CD4-positive, alpha-beta memory T cell (primary cell): ENCODE measurements around the gene SDCBP2. TPM values are rescaled to one million over a fixed set of nuclear protein-coding genes. Genes with fewer than 3 reads are reported as not detected.

Experiments
- CTCF ChIA-PET: fragments of 350-600 bp; sonication (Branson Sonifier 250); formaldehyde crosslinking; loops from one replicate; lab custom pipeline; 2021; ENCODE audit warnings: inconsistent platforms; ENCODE audit not compliant: partially characterized antibody; lab: Charles Lee
- POLR2A ChIA-PET: fragments of 350-600 bp; sonication (Branson Sonifier 250); formaldehyde crosslinking; loops from one replicate; lab custom pipeline; 2021; ENCODE audit not compliant: partially characterized antibody; lab: Charles Lee
- DNase-seq, 5 donors: peaks; one replicate each; pipeline versions ENCODE4 v3.0.0 to v3.0.0-alpha.2; 2020 to 2022; ENCODE audit warnings: mixed read lengths in 1 of 5
- H3K27ac ChIP-seq: one replicate; pipeline ENCODE4 v1.7.0; 2013; ENCODE audit warnings: low read depth, low read length
- H3K27me3 ChIP-seq: 2 replicates; pipeline ENCODE4 v1.7.0; 2013; ENCODE audit warnings: mild to moderate bottlenecking, low read length, moderate library complexity; ENCODE audit not compliant: insufficient read depth
- H3K36me3 ChIP-seq: 2 replicates; pipeline ENCODE4 v1.7.0; 2013; ENCODE audit warnings: mild to moderate bottlenecking, low read length, moderate library complexity; ENCODE audit not compliant: insufficient read depth
- H3K4me1 ChIP-seq: 2 replicates; pipeline ENCODE4 v1.7.0; 2013; ENCODE audit warnings: mild to moderate bottlenecking, low read length, moderate library complexity; ENCODE audit not compliant: insufficient read depth
- H3K4me3 ChIP-seq, 2 donors: one replicate each; pipeline ENCODE4 v1.7.0; 2013; ENCODE audit warnings: low read length in 2 of 2, mild to moderate bottlenecking in 1 of 2
- H3K9me3 ChIP-seq, 2 donors: one replicate each; pipeline ENCODE4 v1.7.0; 2013; ENCODE audit warnings: low read length in 2 of 2, control low read depth in 1 of 2; ENCODE audit not compliant: control insufficient read depth in 1 of 2
- H3K27ac Mint-ChIP-seq, 7 donors: one replicate each; pipeline ENCODE4 v1.8.0; 2020 to 2021; ENCODE audit warnings: mixed read lengths in 7 of 7, mild to moderate bottlenecking in 6 of 7, inconsistent platforms in 3 of 7, moderate library complexity in 3 of 7
- H3K27me3 Mint-ChIP-seq, 2 donors: one replicate each; pipeline ENCODE4 v1.8.0; 2020 to 2021; ENCODE audit warnings: mixed read lengths in 2 of 2
- H3K36me3 Mint-ChIP-seq, 2 donors: one replicate each; pipeline ENCODE4 v1.8.0; 2020 to 2021; ENCODE audit warnings: mixed read lengths in 2 of 2, inconsistent platforms in 1 of 2, mild to moderate bottlenecking in 1 of 2
- H3K4me1 Mint-ChIP-seq, 4 donors: one replicate each; pipeline ENCODE4 v1.8.0; 2020 to 2021; ENCODE audit warnings: mixed read lengths in 4 of 4, mild to moderate bottlenecking in 1 of 4
- H3K4me3 Mint-ChIP-seq, 8 donors: one replicate each; pipeline ENCODE4 v1.8.0; 2020 to 2021; ENCODE audit warnings: mixed read lengths in 8 of 8, mild to moderate bottlenecking in 7 of 8, moderate library complexity in 6 of 8, inconsistent platforms in 3 of 8
- H3K9me3 Mint-ChIP-seq, 8 donors: one replicate each; pipeline ENCODE4 v1.8.0; 2020 to 2021; ENCODE audit warnings: mixed read lengths in 8 of 8, mild to moderate bottlenecking in 5 of 8, inconsistent platforms in 3 of 8, moderate library complexity in 1 of 8
- intact Hi-C: fragments of 100-400 bp; cut with micrococcal nuclease; formaldehyde crosslinking; loops from one replicate; pipeline ENCODE4 v1.15.1; 2023
- polyA plus RNA-seq, 2 donors: library from polyadenylated mRNA; unstranded; fragments of 300-500 nt; fragmentation: Illumina TruSeq; gene quantifications; one replicate each; pipeline ENCODE4 v1.2.3, GENCODE V29; 2021
- total RNA-seq, 2 experiments: library from RNA; stranded (reverse); gene quantifications; one replicate each; pipeline ENCODE4 v1.2.3, GENCODE V29; 2021

The SDCBP2 gene
- total and polyA plus RNA-seq, 4 experiments from 2014 or later = 0.61 to 2.2 (median 1.2) TPM

DNA sequence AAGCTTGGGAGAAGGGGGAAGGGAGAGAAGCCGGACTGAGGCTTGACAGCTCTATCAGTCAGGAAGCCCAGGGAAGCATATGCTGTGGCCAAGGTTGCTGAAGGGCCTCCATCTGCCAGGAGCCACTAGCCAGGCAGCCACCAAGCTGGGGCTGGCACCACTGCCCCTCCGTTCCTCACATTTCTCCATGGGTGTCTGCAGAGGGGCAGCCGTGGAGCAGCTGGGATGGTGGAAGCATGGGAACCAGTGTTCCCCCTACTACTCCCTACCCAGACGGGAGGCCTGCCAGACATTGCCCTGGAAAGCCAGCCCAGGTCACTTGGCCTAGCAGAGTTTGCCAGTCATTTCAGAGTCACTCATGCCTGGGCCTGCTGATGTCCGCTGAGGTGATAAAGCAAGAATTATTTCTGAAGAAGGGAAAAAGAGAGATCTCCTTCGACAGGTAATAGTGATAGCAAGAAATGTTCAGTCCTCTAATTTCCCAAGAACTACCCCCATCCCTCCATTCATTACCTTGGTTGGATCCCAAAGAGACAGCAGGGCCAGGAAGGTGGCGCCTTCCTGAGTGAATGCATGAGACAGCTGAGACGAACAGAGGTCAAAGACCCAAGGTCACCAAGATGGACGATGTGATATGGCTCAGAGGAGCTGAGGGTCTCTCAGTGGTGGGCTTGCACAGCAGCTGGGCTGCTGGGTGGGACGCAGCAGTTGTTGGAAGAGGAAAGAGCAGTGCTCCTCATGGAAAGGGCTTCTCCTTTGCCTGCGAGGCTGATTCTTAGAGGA lies 41.0 kb downstream of the SDCBP2 start:
- Histone ChIP-seq H3K27ac (no peak overlapping the region), H3K9me3 (no peaks in the 10 kb centered on the region), H3K36me3 (no peaks in the 10 kb centered on the region), H3K27me3 (no peaks in the 10 kb centered on the region), H3K4me3 (no peak overlapping the region), H3K4me1 (peaks cover 26% of the 10 kb centered on the region)
- H3K36me3 Mint-ChIP-seq = no peaks in the 10 kb centered on the region
- POLR2A ChIA-PET = interaction anchor here (1.6 to 2.6 kb wide), 2 partner anchors 22 to 37 kb away, joined by 6 to 9 read pairs; partner anchors contain the start of gene SNPH
- H3K27me3 Mint-ChIP-seq = no peaks in the 10 kb centered on the region
- H3K4me1 Mint-ChIP-seq = peaks cover 24 to 50% (median 42%) of the 10 kb centered on the region in 4 donors
- H3K4me3 Mint-ChIP-seq = no peak overlapping the region
- no peak for DNase-seq
- intact Hi-C loops = no loop called here
- H3K9me3 Mint-ChIP-seq = no peaks in the 10 kb centered on the region
- CTCF ChIA-PET = interaction anchor here (0.9 kb wide), 1 partner anchor 489 kb away, joined by 3 read pairs; no protein-coding TSS in a partner anchor
- H3K27ac Mint-ChIP-seq = peak overlapping the region in 5 of 7 donors; percentile 19 to 94 (median 73)

DNA sequence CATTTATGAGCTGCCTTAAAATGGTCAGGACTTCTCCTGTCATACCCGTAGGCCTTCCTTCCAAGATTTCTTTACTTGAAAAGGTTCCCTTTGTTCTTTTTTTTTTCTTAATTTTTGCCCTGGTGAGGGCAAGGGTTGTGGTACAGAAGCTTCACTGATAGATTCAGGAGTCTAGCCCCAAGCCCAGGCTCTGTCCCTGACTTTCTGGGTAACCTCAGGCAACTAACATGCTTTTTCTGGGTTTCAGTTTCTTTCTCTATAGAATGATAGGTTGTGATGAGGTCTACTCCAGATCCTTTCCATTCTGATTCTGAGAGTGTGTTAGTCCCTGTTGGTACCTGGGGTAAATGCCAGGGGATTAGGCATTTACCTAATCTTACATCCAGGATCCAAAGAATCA lies 41.6 kb downstream of the SDCBP2 start:
- Mint-ChIP-seq H3K9me3 (no peaks in the 10 kb centered on the region), H3K27me3 (no peaks in the 10 kb centered on the region), H3K27ac (peak overlapping the region; percentile 28 to 94 (median 89)), H3K36me3 (no peaks in the 10 kb centered on the region), H3K4me1 (peaks cover 24 to 45% (median 39%) of the 10 kb centered on the region in 4 donors), H3K4me3 (peak overlapping the region; percentile 13 to 87 (median 76))
- Histone ChIP-seq H3K27ac (no peak overlapping the region), H3K4me3 (no peak overlapping the region), H3K36me3 (no peaks in the 10 kb centered on the region), H3K9me3 (no peaks in the 10 kb centered on the region), H3K27me3 (no peaks in the 10 kb centered on the region), H3K4me1 (peaks cover 26% of the 10 kb centered on the region)
- CTCF ChIA-PET = interaction anchor here (0.9 kb wide), 1 partner anchor 490 kb away, joined by 3 read pairs; no protein-coding TSS in a partner anchor
- POLR2A ChIA-PET = interaction anchor here (0.8 to 2.6 kb wide), 4 partner anchors 16 to 38 kb away, joined by 3 to 9 read pairs (median 4); partner anchors contain the start of gene SNPH
- intact Hi-C loops = no loop called here
- no peak for DNase-seq

DNA sequence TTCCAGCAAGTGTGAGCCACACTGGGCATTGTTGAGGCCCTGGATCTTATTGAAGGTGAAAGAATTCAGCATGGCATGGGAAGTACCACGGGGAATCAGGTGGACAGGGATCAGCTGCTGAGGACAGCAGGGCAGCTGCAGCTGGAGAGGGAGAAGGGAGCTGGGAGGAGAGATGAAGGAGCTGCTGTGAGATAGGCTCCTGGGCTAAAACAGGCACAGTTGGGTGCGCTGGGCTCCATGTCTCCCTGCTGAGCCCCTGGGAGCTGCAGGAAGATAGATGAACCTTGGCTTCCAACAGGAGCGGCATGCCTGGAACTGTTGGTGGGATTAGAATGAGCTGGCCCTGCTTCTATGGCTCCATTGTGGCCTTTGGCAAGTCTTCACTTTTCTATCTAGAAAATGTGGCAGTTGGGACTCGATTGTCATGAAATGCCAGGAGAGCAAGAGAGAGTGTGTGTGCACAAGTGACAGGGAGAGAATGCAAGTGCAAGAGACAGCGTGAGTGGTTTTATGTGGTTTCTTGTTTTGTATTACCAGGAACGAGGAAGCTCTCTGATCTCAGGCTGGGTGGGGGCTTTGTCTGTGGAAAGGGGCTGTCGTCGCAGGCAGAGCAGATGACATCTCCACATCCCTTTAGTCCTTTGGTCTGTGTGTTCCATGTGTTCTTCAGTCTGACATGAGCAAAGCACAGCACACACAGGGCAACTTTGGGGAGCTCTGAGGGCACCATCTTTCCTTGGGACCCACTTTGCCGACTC lies 42.5 kb downstream of the SDCBP2 start:
- Histone ChIP-seq H3K27me3 (no peaks in the 10 kb centered on the region), H3K4me3 (peak overlapping the region in 1 of 2 donors; percentile 33), H3K4me1 (peaks cover 26% of the 10 kb centered on the region), H3K36me3 (no peaks in the 10 kb centered on the region), H3K9me3 (no peaks in the 10 kb centered on the region), H3K27ac (no peak overlapping the region)
- Mint-ChIP-seq H3K4me3 (peak overlapping the region; percentile 9 to 87 (median 61)), H3K9me3 (no peaks in the 10 kb centered on the region), H3K36me3 (peaks cover 0 to 3% of the 10 kb centered on the region in 2 donors), H3K4me1 (peaks cover 24 to 47% (median 38%) of the 10 kb centered on the region in 4 donors), H3K27ac (peak overlapping the region; percentile 28 to 94 (median 89)), H3K27me3 (no peaks in the 10 kb centered on the region)
- ChIA-PET CTCF (interaction anchor here (0.9 kb wide), 1 partner anchor 491 kb away, joined by 3 read pairs; no protein-coding TSS in a partner anchor), POLR2A (interaction anchor here (0.8 to 2.6 kb wide), 4 partner anchors 15 to 39 kb away, joined by 3 to 9 read pairs (median 4); partner anchors contain the start of gene SNPH)
- peak; percentile 24 to 52 (median 31) for DNase-seq
- intact Hi-C loops = loop anchor here (1.0 kb wide), 1 partner anchor 20 kb away; the partner anchor contains the start of gene SNPH

DNA sequence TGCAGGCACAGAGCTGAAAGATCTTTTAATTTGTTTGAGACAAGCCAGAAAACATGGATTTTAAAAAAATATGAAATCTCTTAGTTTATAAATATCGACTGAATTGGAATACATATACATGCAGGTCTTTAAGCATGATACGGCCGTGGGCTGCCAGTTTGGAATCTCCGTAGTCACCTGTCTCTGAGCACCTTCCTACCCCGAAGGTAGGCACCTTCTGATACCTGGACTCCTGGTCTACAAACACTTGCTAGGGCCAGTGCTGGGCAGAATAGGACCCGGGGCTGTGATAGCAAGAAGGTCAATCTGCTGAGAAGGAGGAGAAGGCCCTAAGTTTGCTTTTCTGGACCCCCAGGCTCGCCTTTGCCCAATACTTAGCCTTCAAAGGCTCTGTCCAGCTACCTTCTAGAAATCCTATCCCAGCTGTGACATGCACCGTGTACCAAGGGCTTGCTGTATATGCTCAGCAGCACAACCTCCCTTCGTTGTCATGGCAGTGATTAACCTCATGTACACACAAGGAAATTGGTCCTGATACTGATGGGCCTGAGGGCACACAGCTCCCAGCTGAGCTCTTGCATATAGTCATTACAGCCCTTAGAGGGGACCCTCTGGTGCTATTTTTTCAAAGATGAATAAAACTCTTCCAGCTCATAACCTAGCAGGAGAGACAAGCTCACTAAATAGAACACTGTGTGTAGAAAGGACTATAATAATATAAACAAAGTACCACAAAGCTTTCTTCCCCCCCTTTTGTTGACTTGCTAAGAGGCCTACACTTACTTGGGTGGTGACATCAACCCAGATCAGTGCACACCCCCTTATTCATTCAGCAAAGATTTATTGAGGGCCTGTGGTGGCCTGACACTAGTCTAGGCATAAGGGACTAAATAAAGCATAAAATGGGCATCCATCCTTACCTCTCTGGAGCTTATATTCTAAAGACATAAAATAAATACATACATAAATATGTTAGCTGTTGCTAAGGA lies 45.1 kb downstream of the SDCBP2 start:
- peak overlapping the region in 3 of 7 donors; percentile 8 to 31 (median 17) for H3K27ac Mint-ChIP-seq

DNA sequence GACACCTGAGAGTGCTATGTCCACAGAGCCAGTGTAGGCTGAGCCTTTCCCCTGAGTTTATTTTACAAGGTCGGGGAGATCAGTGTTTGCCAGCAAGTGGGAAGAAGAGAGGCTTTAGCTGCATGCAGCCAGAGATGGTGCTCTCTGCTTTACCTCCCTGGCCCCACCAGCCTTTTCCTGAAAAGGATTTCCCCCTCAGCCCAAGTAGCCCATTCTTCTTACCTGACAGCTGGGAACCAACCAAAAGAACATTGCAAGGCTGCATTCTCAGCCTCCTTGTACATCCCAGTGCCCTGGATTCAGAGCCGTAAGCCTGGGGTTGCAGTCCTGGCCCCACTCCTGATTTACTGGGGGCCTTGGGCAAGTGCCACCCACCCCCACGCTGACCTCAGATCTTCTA lies 46.0 kb downstream of the SDCBP2 start:
- ChIA-PET POLR2A (interaction anchor here (1.5 kb wide), 1 partner anchor 17 kb away, joined by 5 read pairs; the partner anchor contains the start of gene SNPH), CTCF (interaction anchor here (1.7 kb wide), 2 partner anchors 17 to 70 kb away, joined by 3 to 6 read pairs; no protein-coding TSS in a partner anchor)
- Histone ChIP-seq H3K4me1 (peaks cover 25% of the 10 kb centered on the region), H3K27ac (no peak overlapping the region), H3K9me3 (no peaks in the 10 kb centered on the region), H3K4me3 (no peak overlapping the region), H3K36me3 (no peaks in the 10 kb centered on the region), H3K27me3 (no peaks in the 10 kb centered on the region)
- no peak overlapping the region for H3K4me3 Mint-ChIP-seq
- peaks cover 1 to 7% of the 10 kb centered on the region in 2 donors for H3K36me3 Mint-ChIP-seq
- no peak for DNase-seq
- H3K9me3 Mint-ChIP-seq = no peaks in the 10 kb centered on the region
- H3K4me1 Mint-ChIP-seq = peaks cover 21 to 47% (median 39%) of the 10 kb centered on the region in 4 donors
- peak overlapping the region in 3 of 7 donors; percentile 8 to 29 (median 18) for H3K27ac Mint-ChIP-seq
- intact Hi-C loops = no loop called here
- H3K27me3 Mint-ChIP-seq = no peaks in the 10 kb centered on the region

More for the DNA sequence above, 45.1 kb downstream of the SDCBP2 start:
- Mint-ChIP-seq H3K4me1 (peaks cover 22 to 48% (median 40%) of the 10 kb centered on the region in 4 donors), H3K9me3 (no peaks in the 10 kb centered on the region), H3K4me3 (no peak overlapping the region), H3K36me3 (peaks cover 1 to 7% of the 10 kb centered on the region in 2 donors), H3K27me3 (no peaks in the 10 kb centered on the region)
- Histone ChIP-seq H3K9me3 (no peaks in the 10 kb centered on the region), H3K4me1 (peaks cover 26% of the 10 kb centered on the region), H3K4me3 (no peak overlapping the region), H3K27ac (no peak overlapping the region), H3K36me3 (no peaks in the 10 kb centered on the region), H3K27me3 (no peaks in the 10 kb centered on the region)
- intact Hi-C loops = no loop called here
- no peak for DNase-seq
- CTCF ChIA-PET = interaction anchor here (1.0 to 1.7 kb wide), 4 partner anchors 9 to 153 kb away, joined by 3 to 6 read pairs (median 4); no protein-coding TSS in a partner anchor
- POLR2A ChIA-PET = interaction anchor here (0.7 to 1.5 kb wide), 2 partner anchors 11 to 18 kb away, joined by 3 to 5 read pairs; partner anchors contain the start of gene SNPH
